Keratinocyte (primary cell): Measurements from ENCODE around the gene RELT. TPM values are rescaled to one million over a fixed set of nuclear protein-coding genes. Genes with fewer than 3 reads are reported as not detected.

ENCODE experiments used
- DNase-seq: peaks from one replicate; pipeline ENCODE4 v3.0.0-alpha.2; 2011; ENCODE audit warnings: low read depth, missing footprints, low spot score
- FAIRE-seq: peaks from 2 replicates; lab custom pipeline; 2011; peaks lifted over from hg19 to GRCh38; lab: Jason Lieb, UNC
- H2AFZ ChIP-seq: 2 replicates; pipeline ENCODE4 v1.6.0; 2012; ENCODE audit warnings: low read length, control low read depth, inconsistent platforms; ENCODE audit not compliant: control insufficient read depth
- H3K27ac ChIP-seq: 2 replicates; pipeline ENCODE4 v1.5.1; 2011; ENCODE audit warnings: low read length; ENCODE audit not compliant: control insufficient read depth, insufficient read depth
- H3K27me3 ChIP-seq: 3 replicates; pipeline ENCODE4 v1.6.0; 2011; ENCODE audit warnings: low read length; ENCODE audit not compliant: control insufficient read depth, insufficient read depth; ENCODE audit errors: extremely low read depth
- H3K36me3 ChIP-seq, 2 experiments: 2 replicates in 1 of 2; 3 replicates in 1 of 2; pipeline ENCODE4 v1.5.1; 2011; ENCODE audit warnings: low read length in 2 of 2, mild to moderate bottlenecking in 1 of 2; ENCODE audit not compliant: control insufficient read depth in 2 of 2, insufficient read depth in 2 of 2; ENCODE audit errors: extremely low read depth in 1 of 2
- H3K4me1 ChIP-seq: 3 replicates; pipeline ENCODE4 v1.5.1; 2011; ENCODE audit warnings: low read length; ENCODE audit not compliant: control insufficient read depth, insufficient read depth; ENCODE audit errors: extremely low read depth
- H3K4me2 ChIP-seq: 3 replicates; pipeline ENCODE4 v1.6.0; 2011; ENCODE audit warnings: low read depth, low read length; ENCODE audit not compliant: control insufficient read depth, insufficient read depth; ENCODE audit errors: extremely low read depth
- H3K4me3 ChIP-seq, 3 experiments: fragments of 200-600 bp in 1 of 3; sonication (generic) in 1 of 3; 2 replicates in 2 of 3; 3 replicates in 1 of 3; pipeline ENCODE4 v1.5.1; 2011 to 2016; ENCODE audit warnings: low read length in 3 of 3, mild to moderate bottlenecking in 3 of 3, control low read depth in 2 of 3, inconsistent platforms in 1 of 3, low read depth in 1 of 3, mixed read lengths in 1 of 3, mixed run types in 1 of 3, moderate library complexity in 1 of 3; ENCODE audit not compliant: control insufficient read depth in 2 of 3, insufficient read depth in 2 of 3; ENCODE audit errors: extremely low read depth in 1 of 3
- H3K79me2 ChIP-seq: 2 replicates; pipeline ENCODE4 v1.6.0; 2012; ENCODE audit warnings: low read length; ENCODE audit not compliant: control insufficient read depth, insufficient read depth
- H3K9ac ChIP-seq: 3 replicates; pipeline ENCODE4 v1.6.0; 2011; ENCODE audit warnings: low read length; ENCODE audit not compliant: control insufficient read depth, insufficient read depth; ENCODE audit errors: extremely low read depth
- H3K9me1 ChIP-seq: 3 replicates; pipeline ENCODE4 v1.6.0; 2011; ENCODE audit warnings: low read length; ENCODE audit not compliant: control insufficient read depth, insufficient read depth; ENCODE audit errors: extremely low read depth
- H3K9me3 ChIP-seq: 2 replicates; pipeline ENCODE4 v1.5.1; 2012; ENCODE audit warnings: low read depth, low read length; ENCODE audit not compliant: control insufficient read depth
- H4K20me1 ChIP-seq: 3 replicates; pipeline ENCODE4 v1.6.0; 2011; ENCODE audit warnings: low read length; ENCODE audit not compliant: control insufficient read depth, insufficient read depth; ENCODE audit errors: extremely low read depth
- CTCF ChIP-seq, 3 experiments: IDR thresholded peaks in 1 of 3; conservative IDR thresholded peaks in 1 of 3; optimal IDR thresholded peaks in 1 of 3; 2 replicates in 2 of 3; 3 replicates in 1 of 3; pipeline versions ENCODE3 to v1.5.1; 2011; ENCODE audit warnings: low read length in 3 of 3, mild to moderate bottlenecking in 3 of 3, moderate library complexity in 2 of 3, control low read depth in 1 of 3, inconsistent platforms in 1 of 3; ENCODE audit not compliant: insufficient read depth in 2 of 3; ENCODE audit errors: extremely low read depth in 1 of 3
- EZH2 ChIP-seq: IDR thresholded peaks from one replicate; pipeline ENCODE4 v1.6.1; 2012; ENCODE audit warnings: inconsistent platforms, mild to moderate bottlenecking, low read length, moderate library complexity
- dilution Hi-C: fragments of 300-500 bp; cut with MboI; formaldehyde crosslinking; loops from one replicate; pipeline ENCODE4 v1.7.0; 2020; ENCODE audit warnings: low sequenced_read_pairs; ENCODE audit not compliant: extremely low pct_ligation_motif_present
- polyA plus RNA-seq, 5 experiments: library from polyadenylated mRNA; depleted of rRNA in 3 of 5; stranded (reverse) in 3 of 5; stranded (forward) in 1 of 5; unstranded in 1 of 5; fragments of >200 nt; gene quantifications; 1 replicate in 1 of 5; 2 replicates in 3 of 5; 3 replicates in 1 of 5; pipeline versions ENCODE4 v1.2.1 to v1.2.3, GENCODE V29; 2011 to 2012; ENCODE audit warnings: missing spikeins in 2 of 5, low read depth in 1 of 5, low replicate concordance in 1 of 5

RELT gene
- polyA plus RNA-seq, 1 donor (not counting 4 experiments of a cell fraction or from before 2014, with no cell fraction given), result 4.2 TPM

GRCh38 chr11:73409431-73409830 lies 33.2 kb downstream of the RELT start:
- Histone ChIP-seq H4K20me1 (no peaks in the 10 kb centered on the region), H3K79me2 (no peaks in the 10 kb centered on the region), H3K4me1 (no peaks in the 10 kb centered on the region), H3K27ac (no peak overlapping the region), H3K9me3 (no peaks in the 10 kb centered on the region), H3K4me2 (no peak overlapping the region), H3K27me3 (no peaks in the 10 kb centered on the region), H3K9me1 (no peaks in the 10 kb centered on the region), H3K4me3 (no peak overlapping the region), H3K9ac (no peak overlapping the region), H3K36me3 (peaks cover 12 to 24% of the 10 kb centered on the region in 2 experiments), H2AFZ (no peak overlapping the region)
- FAIRE-seq (no peak), DNase-seq (no peak)
- TF ChIP-seq CTCF (optimal IDR thresholded peaks at IDR 0.05 in 1 of 3, IDR thresholded peaks at IDR 0.05 in 1 of 3, conservative IDR thresholded peaks at IDR 0.05 in 1 of 3; ENCODE audit: extremely low read depth in 1 of 3, insufficient read depth in 2 of 3, low read length in 3 of 3), result no peak
- no peak for TF ChIP-seq EZH2
- dilution Hi-C loops, result no loop called here

- dilution Hi-C loops, result no loop called here
- no peak for DNase-seq
- H3K27ac ChIP-seq, result no peak overlapping the region
- TF ChIP-seq CTCF (optimal IDR thresholded peaks at IDR 0.05 in 1 of 3, IDR thresholded peaks at IDR 0.05 in 1 of 3, conservative IDR thresholded peaks at IDR 0.05 in 1 of 3; ENCODE audit: extremely low read depth in 1 of 3, insufficient read depth in 2 of 3, low read length in 3 of 3) (no peak), EZH2 (no peak)
- no peak overlapping the region for H3K4me2 ChIP-seq
- no peak overlapping the region for H3K4me3 ChIP-seq
- H3K36me3 ChIP-seq, result peaks cover 10 to 20% of the 10 kb centered on the region in 2 experiments
- no peaks in the 10 kb centered on the region for H3K9me3 ChIP-seq
- no peaks in the 10 kb centered on the region for H3K79me2 ChIP-seq
- no peaks in the 10 kb centered on the region for H4K20me1 ChIP-seq
- no peaks in the 10 kb centered on the region for H3K27me3 ChIP-seq
- no peak overlapping the region for H3K9ac ChIP-seq
- no peak overlapping the region for H2AFZ ChIP-seq
- H3K9me1 ChIP-seq, result no peaks in the 10 kb centered on the region
- FAIRE-seq, result no peak
- H3K4me1 ChIP-seq, result no peaks in the 10 kb centered on the region
Observed at GRCh38 chr11:73410627-73411026, 34.4 kb downstream of the RELT start.
